Activated naive CD8-positive, alpha-beta T cell treated with anti-CD3 and anti-CD28 coated beads, Interleukin-2, amount 50 U/mL, for 24 hours (primary cell): ENCODE measurements around the gene KCND2.

Experiments
- ATAC-seq: fragments of 150-1000 bp; cut with Tn5 transposase; one replicate; pipeline ENCODE4 v1.10.0; 2021
- DNase-seq: peaks from one replicate; pipeline ENCODE4 v3.0.0; 2021
- H3K27ac Mint-ChIP-seq: one replicate; pipeline ENCODE4 v1.8.0; 2021; ENCODE audit warnings: mild to moderate bottlenecking, mixed read lengths
- H3K27me3 Mint-ChIP-seq: one replicate; pipeline ENCODE4 v1.8.0; 2021; ENCODE audit warnings: mixed read lengths
- H3K36me3 Mint-ChIP-seq: one replicate; pipeline ENCODE4 v1.8.0; 2021; ENCODE audit warnings: low read depth, mixed read lengths
- H3K4me1 Mint-ChIP-seq: one replicate; pipeline ENCODE4 v1.8.0; 2021; ENCODE audit warnings: mixed read lengths
- H3K4me3 Mint-ChIP-seq: one replicate; pipeline ENCODE4 v1.8.0; 2021; ENCODE audit warnings: mild to moderate bottlenecking, moderate library complexity, mixed read lengths
- H3K9me3 Mint-ChIP-seq: one replicate; pipeline ENCODE4 v1.8.0; 2021; ENCODE audit warnings: mixed read lengths

The KCND2 gene

GRCh38 chr7:120276720-120277119 lies 3.7 kb downstream of the KCND2 start:
- no peak for DNase-seq
- Mint-ChIP-seq H3K36me3 (no peaks in the 10 kb centered on the region), H3K9me3 (peaks cover 8% of the 10 kb centered on the region), H3K27ac (no peak overlapping the region), H3K4me1 (peaks cover 10% of the 10 kb centered on the region), H3K4me3 (no peak overlapping the region), H3K27me3 (peaks cover 28% of the 10 kb centered on the region)
- no peak for ATAC-seq

- H3K27me3 Mint-ChIP-seq = peaks cover 12% of the 10 kb centered on the region
- H3K9me3 Mint-ChIP-seq = peaks cover 8% of the 10 kb centered on the region
- no peaks in the 10 kb centered on the region for H3K36me3 Mint-ChIP-seq
- no peak overlapping the region for H3K27ac Mint-ChIP-seq
- DNase-seq = no peak
- no peak for ATAC-seq
- H3K4me1 Mint-ChIP-seq = no peaks in the 10 kb centered on the region
- no peak overlapping the region for H3K4me3 Mint-ChIP-seq
Measured at GRCh38 chr7:120278773-120279172, 5.8 kb downstream of the KCND2 start.

DNA sequence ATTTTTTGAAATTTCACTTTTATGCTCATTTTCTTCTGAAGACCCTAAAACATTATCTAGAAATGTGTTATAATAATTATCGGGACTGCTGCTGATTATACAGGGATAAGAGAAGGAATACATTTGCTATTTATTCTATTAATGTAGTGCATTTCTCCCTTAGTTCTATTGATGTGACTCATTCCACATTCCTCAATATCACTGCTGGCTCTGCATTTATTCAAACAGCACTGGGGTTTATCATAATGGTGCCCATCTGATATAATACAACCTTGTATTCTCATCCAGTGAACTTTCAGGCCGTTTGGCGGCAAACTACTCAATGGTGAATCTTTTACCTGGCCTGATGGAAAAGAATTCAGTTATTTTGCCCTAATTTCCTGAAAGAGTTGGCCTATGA lies 7.8 kb downstream of the KCND2 start:
- Mint-ChIP-seq H3K4me3 (no peak overlapping the region), H3K4me1 (no peaks in the 10 kb centered on the region), H3K27ac (no peak overlapping the region), H3K36me3 (no peaks in the 10 kb centered on the region), H3K9me3 (no peaks in the 10 kb centered on the region), H3K27me3 (no peaks in the 10 kb centered on the region)
- DNase-seq (no peak), ATAC-seq (no peak)

DNA sequence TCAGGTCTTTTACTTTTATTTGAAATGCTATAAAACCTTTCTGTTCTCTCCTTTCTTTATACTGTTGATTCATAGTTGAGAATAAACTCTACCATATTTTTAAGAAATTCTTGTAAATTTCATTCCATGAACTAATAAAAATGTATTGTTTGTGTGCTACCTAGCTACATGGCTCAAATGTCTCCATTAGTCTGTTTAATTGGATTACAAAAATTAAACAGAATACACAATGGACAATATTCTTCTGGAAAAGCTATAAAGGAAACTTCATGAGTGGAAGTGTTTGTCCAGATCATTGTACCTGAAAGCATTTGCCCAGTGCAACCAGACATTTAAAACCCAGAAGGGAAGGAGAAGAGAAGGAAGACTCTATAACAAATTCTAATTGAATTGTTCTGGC lies 20.1 kb downstream of the KCND2 start:
- no peaks in the 10 kb centered on the region for H3K4me1 Mint-ChIP-seq
- no peak for DNase-seq
- H3K27ac Mint-ChIP-seq = no peak overlapping the region

GRCh38 chr7:120302190-120302589 lies 29.2 kb downstream of the KCND2 start:
- Mint-ChIP-seq H3K9me3 (peaks cover 7% of the 10 kb centered on the region), H3K27me3 (no peaks in the 10 kb centered on the region)

More for the DNA sequence above, 20.1 kb downstream of the KCND2 start:
- Mint-ChIP-seq H3K9me3 (peaks cover 6% of the 10 kb centered on the region), H3K4me3 (no peak overlapping the region), H3K27me3 (no peaks in the 10 kb centered on the region), H3K36me3 (no peaks in the 10 kb centered on the region)
- no peak for ATAC-seq

GRCh38 chr7:120303105-120303504 lies 30.1 kb downstream of the KCND2 start:
- no peaks in the 10 kb centered on the region for H3K4me1 Mint-ChIP-seq
- H3K4me3 Mint-ChIP-seq = no peak overlapping the region
- ATAC-seq = no peak

More at GRCh38 chr7:120302190-120302589, 29.2 kb downstream of the KCND2 start:
- ATAC-seq = no peak
- DNase-seq = no peak
- no peak overlapping the region for H3K27ac Mint-ChIP-seq
- H3K36me3 Mint-ChIP-seq = no peaks in the 10 kb centered on the region
- no peaks in the 10 kb centered on the region for H3K4me1 Mint-ChIP-seq
- H3K4me3 Mint-ChIP-seq = no peak overlapping the region

DNA sequence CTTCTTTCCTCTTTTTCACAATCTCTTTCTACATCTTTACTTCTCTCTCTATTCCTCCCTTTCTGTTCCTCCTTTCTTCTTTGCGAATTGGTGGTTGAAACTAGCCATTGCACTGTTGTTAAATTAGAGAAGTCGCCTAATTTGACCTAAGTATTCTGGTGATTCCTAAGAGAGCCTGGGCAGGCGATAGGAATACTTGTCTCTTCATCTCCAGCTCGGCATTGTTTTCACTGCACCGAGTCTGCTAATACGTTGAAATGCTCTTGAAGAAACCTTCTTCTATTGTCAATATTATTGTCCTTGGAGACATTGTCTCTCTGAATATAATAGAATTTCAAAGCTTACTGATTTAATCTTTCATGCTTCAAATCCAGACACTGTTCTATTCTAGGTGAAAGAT lies 31.7 kb downstream of the KCND2 start:
- DNase-seq (no peak), ATAC-seq (no peak)
- Mint-ChIP-seq H3K27me3 (no peaks in the 10 kb centered on the region), H3K27ac (no peak overlapping the region), H3K36me3 (no peaks in the 10 kb centered on the region), H3K4me3 (no peak overlapping the region), H3K4me1 (no peaks in the 10 kb centered on the region), H3K9me3 (peaks cover 10% of the 10 kb centered on the region)

More at GRCh38 chr7:120303105-120303504, 30.1 kb downstream of the KCND2 start:
- no peaks in the 10 kb centered on the region for H3K27me3 Mint-ChIP-seq
- no peak overlapping the region for H3K27ac Mint-ChIP-seq
- H3K9me3 Mint-ChIP-seq = peaks cover 5% of the 10 kb centered on the region
- DNase-seq = no peak
- H3K36me3 Mint-ChIP-seq = no peaks in the 10 kb centered on the region

DNA sequence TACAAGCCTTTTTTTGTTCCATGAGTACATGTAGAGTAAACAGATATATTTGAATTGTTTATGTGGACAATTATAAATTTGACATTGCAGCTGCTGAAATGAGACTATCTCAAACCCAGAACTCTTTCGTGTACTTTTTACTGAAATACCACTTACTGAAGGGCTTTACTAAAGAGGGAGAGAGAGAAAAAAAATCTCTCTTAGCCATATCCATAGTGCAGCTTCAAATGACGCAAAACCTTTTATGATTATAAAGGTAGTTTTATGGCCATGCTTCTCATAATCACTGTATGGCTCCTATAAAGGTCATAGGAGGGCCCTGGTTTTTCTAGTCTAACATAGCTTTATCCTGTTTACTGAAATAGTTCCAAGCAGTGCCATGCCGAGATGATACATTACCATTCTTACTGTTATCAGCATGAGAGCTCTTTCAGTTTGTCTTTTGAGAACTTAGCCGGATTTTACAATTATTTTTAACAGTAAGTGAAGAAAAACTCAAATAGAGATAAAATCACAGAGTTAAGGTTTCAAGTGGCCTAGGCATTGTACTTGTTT lies 35.1 kb downstream of the KCND2 start:
- DNase-seq = no peak
- Mint-ChIP-seq H3K4me3 (no peak overlapping the region), H3K9me3 (peaks cover 10% of the 10 kb centered on the region), H3K4me1 (no peaks in the 10 kb centered on the region), H3K27me3 (no peaks in the 10 kb centered on the region), H3K36me3 (no peaks in the 10 kb centered on the region), H3K27ac (no peak overlapping the region)
- ATAC-seq = no peak

GRCh38 chr7:120311028-120311788 lies 38.2 kb downstream of the KCND2 start:
- peaks cover 7% of the 10 kb centered on the region for H3K9me3 Mint-ChIP-seq
- DNase-seq (no peak), ATAC-seq (no peak)
- H3K36me3 Mint-ChIP-seq = no peaks in the 10 kb centered on the region
- H3K4me1 Mint-ChIP-seq = no peaks in the 10 kb centered on the region
- no peak overlapping the region for H3K4me3 Mint-ChIP-seq
- H3K27me3 Mint-ChIP-seq = no peaks in the 10 kb centered on the region
- no peak overlapping the region for H3K27ac Mint-ChIP-seq

DNA sequence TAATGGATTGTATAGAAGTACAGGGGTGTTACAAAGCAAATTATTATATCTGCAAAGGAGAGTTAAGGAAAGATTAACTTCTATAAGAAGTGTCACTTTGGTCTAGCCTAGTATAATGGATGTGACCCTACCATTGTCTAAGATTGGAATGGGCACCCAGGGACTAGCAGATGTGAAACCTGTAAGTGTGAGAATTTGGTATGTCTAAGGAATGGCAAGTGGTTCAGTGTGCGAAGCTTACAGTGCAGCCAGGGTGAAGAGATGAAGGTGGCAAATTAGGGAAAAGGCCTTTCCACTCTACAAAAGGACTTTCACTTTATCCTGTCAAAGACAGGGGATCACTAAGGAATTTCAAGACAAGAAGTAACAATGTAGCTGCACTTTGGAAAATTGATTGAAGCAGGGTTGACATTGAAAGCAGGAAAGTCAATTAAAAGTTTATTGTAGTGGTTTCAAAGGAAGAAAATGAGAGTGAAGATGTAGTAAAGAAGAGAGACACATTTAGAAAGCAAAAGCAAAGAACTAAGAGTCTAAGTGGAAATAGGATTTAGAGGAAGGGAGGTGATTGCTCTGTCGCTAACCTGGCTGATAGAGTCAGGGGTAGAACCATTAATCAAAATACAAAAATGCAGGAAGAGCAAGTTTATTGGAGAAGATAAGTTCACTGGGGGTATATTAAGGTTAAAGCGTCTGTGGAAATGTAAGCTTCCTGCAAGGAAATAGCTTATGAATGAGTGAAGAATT lies 47.4 kb downstream of the KCND2 start:
- H3K4me3 Mint-ChIP-seq = no peak overlapping the region
- no peak overlapping the region for H3K27ac Mint-ChIP-seq
- no peak for DNase-seq
- no peaks in the 10 kb centered on the region for H3K4me1 Mint-ChIP-seq
- no peaks in the 10 kb centered on the region for H3K27me3 Mint-ChIP-seq
- no peak for ATAC-seq
- H3K36me3 Mint-ChIP-seq = no peaks in the 10 kb centered on the region
- H3K9me3 Mint-ChIP-seq = peaks cover 3% of the 10 kb centered on the region

DNA sequence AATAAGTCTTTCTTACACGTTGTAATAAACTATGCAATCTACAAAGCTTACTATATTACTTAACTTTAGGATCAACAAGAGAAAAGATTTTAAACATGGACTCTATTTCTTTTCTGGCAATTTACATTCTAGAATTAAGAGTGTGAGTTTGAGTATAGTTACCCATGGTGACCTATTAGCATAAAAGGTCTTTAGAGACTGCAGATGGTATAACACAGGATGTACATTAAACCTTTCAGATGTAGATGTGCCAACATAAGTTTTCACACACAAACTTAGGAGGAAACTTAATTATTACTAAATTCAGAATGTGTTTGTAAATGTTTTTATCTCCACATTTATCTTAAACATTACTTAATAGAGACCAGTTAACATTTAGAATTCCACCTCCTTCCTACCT lies 54.1 kb downstream of the KCND2 start:
- Mint-ChIP-seq H3K9me3 (peaks cover 3% of the 10 kb centered on the region), H3K27me3 (no peaks in the 10 kb centered on the region), H3K4me3 (no peak overlapping the region), H3K36me3 (no peaks in the 10 kb centered on the region), H3K27ac (no peak overlapping the region), H3K4me1 (no peaks in the 10 kb centered on the region)
- DNase-seq = no peak
- no peak for ATAC-seq

- no peaks in the 10 kb centered on the region for H3K27me3 Mint-ChIP-seq
- DNase-seq (no peak), ATAC-seq (no peak)
- H3K9me3 Mint-ChIP-seq = no peaks in the 10 kb centered on the region
- no peak overlapping the region for H3K27ac Mint-ChIP-seq
- no peaks in the 10 kb centered on the region for H3K4me1 Mint-ChIP-seq
- H3K4me3 Mint-ChIP-seq = no peak overlapping the region
- no peaks in the 10 kb centered on the region for H3K36me3 Mint-ChIP-seq
Measured at GRCh38 chr7:120332433-120332832, 59.5 kb downstream of the KCND2 start.

GRCh38 chr7:120334475-120334874 lies 61.5 kb downstream of the KCND2 start:
- Mint-ChIP-seq H3K36me3 (no peaks in the 10 kb centered on the region), H3K4me1 (no peaks in the 10 kb centered on the region), H3K9me3 (no peaks in the 10 kb centered on the region), H3K27ac (no peak overlapping the region), H3K27me3 (no peaks in the 10 kb centered on the region), H3K4me3 (no peak overlapping the region)
- ATAC-seq (no peak), DNase-seq (no peak)

DNA sequence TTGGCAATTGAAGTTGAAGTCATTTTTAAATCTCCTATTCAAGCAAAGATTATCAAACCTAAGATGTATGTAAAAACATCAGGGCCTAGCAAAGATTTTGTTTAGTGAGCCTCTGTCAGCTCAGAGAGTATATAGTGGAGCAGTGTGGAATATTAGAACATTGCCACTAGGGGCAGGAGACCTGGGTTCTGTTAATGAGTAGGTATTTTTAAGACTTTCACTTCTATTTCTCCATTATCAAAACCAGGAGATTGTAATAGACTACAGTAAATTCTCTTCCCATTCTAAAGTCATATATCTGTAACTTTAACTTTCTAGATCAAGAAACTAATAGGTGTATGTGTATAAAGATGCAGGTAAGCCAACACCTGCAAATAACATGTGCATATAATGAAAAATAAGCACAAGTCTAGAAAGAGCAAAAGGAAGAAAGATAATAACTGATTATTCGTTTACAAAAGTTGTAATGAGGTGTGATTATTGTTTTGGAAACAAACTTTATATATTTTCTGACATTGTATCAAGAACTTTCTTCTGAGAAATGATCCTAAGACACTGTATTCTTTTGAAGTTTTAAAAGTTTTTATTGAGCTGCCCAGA lies 64.4 kb downstream of the KCND2 start:
- H3K4me3 Mint-ChIP-seq = no peak overlapping the region
- H3K36me3 Mint-ChIP-seq = no peaks in the 10 kb centered on the region
- no peak overlapping the region for H3K27ac Mint-ChIP-seq
- no peak for DNase-seq
- ATAC-seq = no peak
- no peaks in the 10 kb centered on the region for H3K4me1 Mint-ChIP-seq
- no peaks in the 10 kb centered on the region for H3K9me3 Mint-ChIP-seq
- no peaks in the 10 kb centered on the region for H3K27me3 Mint-ChIP-seq

DNA sequence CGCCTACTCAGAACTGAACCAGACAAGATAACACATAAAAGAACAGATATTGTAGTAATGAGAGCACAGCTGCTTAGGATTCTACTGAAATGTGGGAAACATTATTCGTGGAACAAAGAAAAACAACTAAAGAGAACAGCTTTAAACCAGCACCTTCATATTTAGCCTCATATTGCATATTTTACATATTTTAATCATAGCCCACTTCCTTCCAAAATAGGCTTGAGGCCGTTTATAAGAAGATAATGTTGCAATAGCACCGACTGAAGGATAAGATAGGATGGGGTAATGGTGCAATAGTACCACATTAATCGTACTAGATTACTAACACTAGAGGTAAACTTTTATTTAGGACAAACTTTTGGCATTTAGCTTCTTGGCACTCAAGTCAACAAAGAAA lies 71.3 kb downstream of the KCND2 start:
- no peaks in the 10 kb centered on the region for H3K36me3 Mint-ChIP-seq
- ATAC-seq (no peak), DNase-seq (no peak)
- H3K9me3 Mint-ChIP-seq = no peaks in the 10 kb centered on the region
- H3K27me3 Mint-ChIP-seq = no peaks in the 10 kb centered on the region
- H3K4me1 Mint-ChIP-seq = no peaks in the 10 kb centered on the region
- H3K27ac Mint-ChIP-seq = no peak overlapping the region
- H3K4me3 Mint-ChIP-seq = no peak overlapping the region
